ENCODE measurements around the gene CS.

- TF ChIP-seq, protein P1, sequence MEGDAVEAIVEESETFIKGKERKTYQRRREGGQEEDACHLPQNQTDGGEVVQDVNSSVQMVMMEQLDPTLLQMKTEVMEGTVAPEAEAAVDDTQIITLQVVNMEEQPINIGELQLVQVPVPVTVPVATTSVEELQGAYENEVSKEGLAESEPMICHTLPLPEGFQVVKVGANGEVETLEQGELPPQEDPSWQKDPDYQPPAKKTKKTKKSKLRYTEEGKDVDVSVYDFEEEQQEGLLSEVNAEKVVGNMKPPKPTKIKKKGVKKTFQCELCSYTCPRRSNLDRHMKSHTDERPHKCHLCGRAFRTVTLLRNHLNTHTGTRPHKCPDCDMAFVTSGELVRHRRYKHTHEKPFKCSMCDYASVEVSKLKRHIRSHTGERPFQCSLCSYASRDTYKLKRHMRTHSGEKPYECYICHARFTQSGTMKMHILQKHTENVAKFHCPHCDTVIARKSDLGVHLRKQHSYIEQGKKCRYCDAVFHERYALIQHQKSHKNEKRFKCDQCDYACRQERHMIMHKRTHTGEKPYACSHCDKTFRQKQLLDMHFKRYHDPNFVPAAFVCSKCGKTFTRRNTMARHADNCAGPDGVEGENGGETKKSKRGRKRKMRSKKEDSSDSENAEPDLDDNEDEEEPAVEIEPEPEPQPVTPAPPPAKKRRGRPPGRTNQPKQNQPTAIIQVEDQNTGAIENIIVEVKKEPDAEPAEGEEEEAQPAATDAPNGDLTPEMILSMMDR (conservative IDR thresholded peaks at IDR 0.05 in 1 of 2, IDR thresholded peaks at IDR 0.05 in 1 of 2; ENCODE audit: low read depth in 1 of 2, low read length in 2 of 2): no peak
- TF ChIP-seq EZH2 (IDR thresholded peaks at IDR 0.05; ENCODE audit: low read length, missing control alignments): no peak
Observed at GRCh38 chr12:56336361-56337167, 36.4 kb upstream of the CS start.
